IPS DF 4.7 (cell line): ENCODE data around the gene TMEM154.

Source experiments
- DNase-seq: peaks from one replicate; pipeline ENCODE4 v3.0.0-alpha.2; 2013; ENCODE audit warnings: low spot score; ENCODE audit errors: extremely low read depth

TMEM154 gene

DNA sequence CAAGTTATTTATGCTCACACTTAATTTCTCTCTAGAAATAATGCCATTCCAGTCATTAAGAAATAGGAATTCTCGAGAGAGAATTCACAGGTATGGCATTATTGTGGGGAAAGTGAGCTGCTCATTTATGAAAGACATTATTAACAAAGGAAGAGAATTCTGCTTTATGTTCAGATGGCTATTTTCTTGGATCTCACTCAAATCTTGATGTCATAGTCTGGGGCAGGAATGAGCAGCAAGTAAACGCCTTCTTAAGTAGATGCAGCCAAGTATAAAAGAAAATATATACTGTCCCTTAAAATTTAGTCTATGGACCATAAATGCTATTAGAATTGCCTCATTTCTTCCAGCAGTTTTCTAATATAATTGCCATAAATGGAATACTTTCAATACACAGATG is 85.7 kb downstream of the TMEM154 start:
- no peak for DNase-seq

- no peak for DNase-seq
These were observed 87.9 kb downstream of the TMEM154 start for GRCh38 chr4:152591876-152592275.

GRCh38 chr4:152591396-152591795 is 88.4 kb downstream of the TMEM154 start:
- DNase-seq = peak; percentile 28

- no peak for DNase-seq
These were observed 89.4 kb downstream of the TMEM154 start for GRCh38 chr4:152590179-152591031.

- DNase-seq = no peak
These were observed 90.9 kb downstream of the TMEM154 start for GRCh38 chr4:152588869-152589268.

- no peak for DNase-seq
These were observed 92.7 kb downstream of the TMEM154 start for GRCh38 chr4:152587127-152587526.

- DNase-seq = no peak
These were observed 93.1 kb downstream of the TMEM154 start for GRCh38 chr4:152586668-152587067.

DNA sequence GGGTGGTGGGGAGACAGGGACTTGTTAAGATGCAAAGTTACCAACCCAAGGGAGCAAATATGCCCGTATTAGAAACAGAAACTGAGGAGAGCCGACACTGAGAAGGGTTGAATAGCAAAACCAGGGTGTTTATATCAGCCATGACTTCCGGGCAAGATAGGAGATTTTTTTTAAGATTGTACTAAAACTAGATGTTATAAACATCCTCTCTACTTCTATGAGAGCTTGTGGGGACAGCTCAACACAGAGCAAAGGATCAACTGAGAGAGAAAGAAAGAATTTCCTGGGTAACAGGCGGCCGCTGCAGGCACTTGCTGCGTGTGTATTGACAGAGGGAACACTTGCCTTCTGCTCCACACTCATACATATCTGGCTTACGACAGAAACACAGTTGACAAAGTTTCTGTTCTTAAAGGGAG is 94.8 kb downstream of the TMEM154 start:
- no peak for DNase-seq

DNA sequence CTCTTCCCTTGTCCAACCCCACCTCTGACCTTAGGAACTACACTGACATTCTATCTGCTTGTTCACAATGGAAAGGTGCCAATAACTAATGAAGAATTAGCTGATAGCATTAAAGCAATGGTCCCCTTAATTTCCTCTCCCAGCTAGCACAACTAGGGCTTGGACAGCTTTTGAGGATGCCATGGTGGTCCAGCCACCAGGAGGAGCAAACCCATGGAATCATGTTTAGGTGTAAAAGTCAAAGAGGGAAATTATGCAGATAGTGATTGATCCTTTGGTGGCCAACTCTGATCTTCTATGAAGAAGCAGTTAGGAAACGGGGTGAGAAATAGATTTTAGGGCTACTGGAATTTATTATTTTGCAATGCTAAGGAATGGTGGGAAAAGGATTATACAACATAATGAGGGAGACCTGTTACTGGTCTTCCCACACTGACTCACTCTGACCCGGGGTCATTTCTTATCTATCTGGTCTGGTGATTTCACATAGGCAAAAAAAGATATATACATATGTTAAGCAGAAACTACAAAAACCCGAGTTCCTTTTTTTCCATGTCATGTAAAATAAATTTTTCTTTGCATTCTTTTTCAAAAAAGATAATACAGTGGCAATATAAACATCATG is 98.1 kb downstream of the TMEM154 start:
- no peak for DNase-seq

DNA sequence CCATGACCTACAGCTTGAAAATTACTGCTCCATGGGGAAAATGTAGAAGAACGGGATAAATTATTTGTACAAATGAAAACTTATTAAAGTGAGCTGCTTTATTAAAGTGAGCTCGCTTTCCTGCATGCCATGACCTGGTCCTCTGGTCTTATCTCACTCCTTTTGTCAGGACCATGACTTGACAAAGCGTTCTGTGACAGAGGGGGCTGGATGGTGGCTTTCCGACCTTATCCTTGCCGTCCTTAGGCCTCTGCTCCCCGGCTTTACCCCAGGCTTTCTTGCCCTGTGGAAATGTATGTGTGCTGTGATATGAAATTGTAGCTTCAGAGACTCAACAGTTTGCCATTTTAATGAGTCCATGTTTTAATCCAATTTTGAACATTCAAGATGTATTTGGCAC is 99.9 kb downstream of the TMEM154 start:
- no peak for DNase-seq

GRCh38 chr4:152579107-152579764 is 100.6 kb downstream of the TMEM154 start:
- DNase-seq = no peak

GRCh38 chr4:152578670-152579069 is 101.1 kb downstream of the TMEM154 start:
- no peak for DNase-seq

- DNase-seq = no peak
These were observed 101.9 kb downstream of the TMEM154 start for GRCh38 chr4:152577708-152578396.

- DNase-seq = no peak
These were observed 104.3 kb downstream of the TMEM154 start for GRCh38 chr4:152575533-152575932.

DNA sequence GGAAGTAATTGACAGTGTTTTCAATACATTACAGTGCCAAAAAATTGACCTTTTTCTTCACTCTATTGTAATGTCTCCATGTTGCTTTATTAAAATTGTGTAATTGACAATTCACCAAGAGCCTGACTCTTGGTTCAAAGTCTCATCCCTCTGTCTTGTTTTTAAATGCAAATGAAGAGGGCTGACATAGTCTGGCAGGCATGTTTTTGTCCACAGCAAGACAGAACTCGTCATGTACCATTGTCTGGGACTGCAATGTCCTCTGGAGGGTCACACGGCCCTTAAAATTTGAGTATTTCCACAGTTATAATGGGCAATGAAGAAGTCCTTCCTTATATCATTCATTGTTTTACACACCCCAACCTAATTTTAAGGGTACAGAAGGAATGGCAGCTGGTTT is 105.9 kb downstream of the TMEM154 start:
- DNase-seq = no peak

DNA sequence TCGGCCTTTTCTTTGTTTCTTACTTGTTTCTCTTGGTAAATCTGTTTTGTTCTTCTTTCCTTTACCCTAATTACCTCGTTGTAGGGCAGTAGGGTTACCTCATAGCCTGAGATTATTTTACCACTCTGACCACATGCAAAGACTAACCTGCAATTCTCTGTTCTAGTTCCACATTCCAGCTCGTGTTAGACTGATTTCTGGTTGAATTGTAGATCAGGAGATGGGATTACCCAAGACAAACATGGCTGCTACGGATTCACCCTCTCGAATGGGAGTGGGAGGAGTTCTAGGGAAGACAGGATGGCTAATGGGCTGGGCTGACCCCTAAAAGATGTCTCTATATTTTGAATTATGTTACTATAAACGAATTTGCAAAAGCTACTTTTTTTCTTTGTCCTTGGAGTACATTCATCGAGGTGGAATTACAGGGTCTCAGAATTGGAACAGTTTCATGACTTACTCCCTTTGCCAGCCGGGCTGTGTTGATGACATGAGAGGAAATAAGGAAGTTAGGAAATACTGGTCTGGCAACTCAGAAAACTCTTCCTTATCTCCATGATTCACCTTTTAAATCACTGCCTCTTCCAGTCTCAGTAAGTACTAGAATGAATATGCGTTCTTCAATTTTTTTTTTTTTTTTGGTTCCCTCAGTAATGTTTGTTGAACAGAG is 107.2 kb downstream of the TMEM154 start:
- no peak for DNase-seq

GRCh38 chr4:152571770-152572169 is 108.0 kb downstream of the TMEM154 start:
- DNase-seq = no peak

GRCh38 chr4:152571296-152571695 is 108.5 kb downstream of the TMEM154 start:
- no peak for DNase-seq
